Hepatic stellate cell (primary cell): Measurements from ENCODE around the gene TADA2A.
A peak's percentile ranks its signal among the peaks of the same experiment; 100 is the strongest.
"Not testable (repeated sequence)": the region's sequence is repeated elsewhere in the genome, so short reads cannot be mapped to it uniquely, and the experiment has no call there.

Source experiments
- DNase-seq: peaks from one replicate; pipeline ENCODE4 v3.0.0; 2011; ENCODE audit warnings: low spot score

TADA2A gene

DNA sequence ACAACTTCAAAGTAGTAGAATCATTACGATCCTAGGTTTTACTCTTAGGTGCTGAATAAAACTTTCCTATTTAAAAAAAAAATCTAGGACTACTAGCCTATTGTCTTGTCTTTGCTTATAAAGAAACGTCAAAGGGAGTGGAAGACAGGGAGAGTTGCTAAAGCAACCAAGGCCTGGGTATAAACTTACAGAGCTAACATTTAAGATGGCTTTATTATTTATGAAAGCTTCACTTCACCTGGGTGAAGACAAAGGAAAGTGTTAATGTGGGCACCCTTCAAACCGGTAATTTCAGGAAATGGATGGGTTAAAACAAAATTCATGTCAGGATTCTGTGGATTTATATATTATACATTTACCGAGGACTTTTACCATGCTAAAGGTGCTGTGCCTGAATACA, 85.5 kb downstream of the TADA2A start:
- no peak for DNase-seq

DNA sequence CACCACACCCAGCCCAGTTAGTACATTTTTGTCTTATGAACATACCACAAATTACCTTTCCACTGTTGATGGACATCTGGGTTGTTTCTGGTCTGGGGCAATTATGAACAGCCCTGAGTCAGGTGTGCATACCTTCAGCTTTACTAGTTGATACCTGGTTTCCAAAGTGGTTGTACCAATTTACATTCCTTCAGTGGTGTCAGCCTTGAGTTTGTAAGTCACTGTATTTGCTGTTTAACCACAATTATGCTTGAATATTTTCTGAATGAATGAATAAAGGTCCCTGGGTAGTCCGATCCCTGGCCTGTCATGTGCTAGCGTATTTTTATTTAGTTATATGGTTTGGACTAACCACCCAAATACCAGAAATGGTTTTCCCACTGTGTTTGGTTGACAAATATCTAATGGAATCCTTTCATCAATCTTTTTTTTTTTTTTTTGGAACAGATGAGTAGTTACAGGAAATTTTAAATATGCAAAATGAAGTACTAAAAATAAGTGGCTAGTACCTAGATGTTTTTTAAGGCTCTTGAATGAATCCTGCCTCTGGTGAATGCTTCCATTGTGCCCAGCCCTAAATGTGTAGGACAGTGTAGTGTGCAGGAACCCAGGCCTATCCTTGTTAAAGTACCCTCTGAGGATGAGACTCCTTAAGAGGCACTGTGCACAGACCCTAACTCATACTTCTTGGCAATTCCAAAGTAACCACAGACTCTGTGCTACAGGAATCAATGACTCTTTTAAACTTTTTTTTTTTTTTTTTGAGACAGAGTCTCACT, 86.8 kb downstream of the TADA2A start:
- peak; percentile 78 for DNase-seq

DNA sequence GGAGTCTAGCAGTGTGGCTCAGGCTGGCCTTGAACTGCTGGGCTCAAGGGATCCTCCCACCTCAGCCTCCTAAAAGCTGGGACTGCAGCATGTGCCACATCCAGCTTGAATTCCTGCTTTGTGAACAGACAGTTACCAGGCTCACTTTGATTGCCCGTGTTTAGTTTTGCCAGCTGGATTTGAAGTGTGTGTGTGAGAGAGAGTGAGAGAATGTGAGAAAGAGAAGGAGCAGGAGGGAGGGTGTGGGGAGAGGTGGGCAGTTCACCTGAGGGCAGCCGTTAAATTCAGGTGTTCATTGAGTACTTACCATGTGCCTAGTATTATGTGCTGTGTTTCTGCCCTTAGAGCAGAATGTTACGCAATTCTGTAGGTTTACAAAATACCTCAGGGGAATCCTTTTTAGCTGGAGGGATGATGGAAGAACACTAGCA, 87.7 kb downstream of the TADA2A start:
- no peak for DNase-seq

DNA sequence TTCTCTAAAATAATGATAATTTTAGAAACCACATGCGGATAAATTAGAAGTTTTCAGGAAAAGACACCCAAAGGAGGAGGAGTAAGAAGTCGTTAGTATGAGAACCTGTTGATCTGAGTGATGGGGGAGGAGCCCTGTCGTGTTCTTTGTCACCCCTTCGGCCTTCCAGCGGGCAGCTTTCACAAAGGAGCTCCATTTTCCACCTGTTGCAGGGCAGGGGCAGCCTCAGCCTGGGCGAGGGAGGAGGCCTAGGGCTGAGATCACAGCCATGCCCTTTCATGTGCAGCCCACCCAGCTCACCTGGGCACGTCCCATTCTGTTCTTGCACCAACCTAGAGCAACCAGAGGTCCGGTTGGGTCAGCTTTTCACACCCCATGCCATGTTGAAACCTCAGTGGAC, 88.3 kb downstream of the TADA2A start:
- DNase-seq = no peak

DNA sequence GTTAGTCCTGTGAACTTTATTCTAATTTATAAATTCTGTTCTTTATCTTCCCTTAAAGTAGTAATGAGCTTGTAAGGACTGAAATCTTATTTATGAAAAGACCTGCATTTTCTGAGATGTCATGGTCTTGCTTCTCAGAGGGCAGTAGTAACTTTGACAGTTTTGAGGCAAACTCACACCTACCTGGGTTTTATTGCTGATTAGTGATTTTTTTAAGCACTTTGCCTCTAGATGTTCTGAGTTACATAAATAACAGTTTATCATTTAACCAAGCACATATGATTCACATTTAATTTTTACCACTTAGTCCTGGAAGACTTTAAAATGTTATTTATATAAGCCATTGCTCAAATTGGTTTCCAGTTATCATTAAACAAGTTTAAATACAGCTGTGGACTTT, 93.7 kb downstream of the TADA2A start:
- no peak for DNase-seq

DNA sequence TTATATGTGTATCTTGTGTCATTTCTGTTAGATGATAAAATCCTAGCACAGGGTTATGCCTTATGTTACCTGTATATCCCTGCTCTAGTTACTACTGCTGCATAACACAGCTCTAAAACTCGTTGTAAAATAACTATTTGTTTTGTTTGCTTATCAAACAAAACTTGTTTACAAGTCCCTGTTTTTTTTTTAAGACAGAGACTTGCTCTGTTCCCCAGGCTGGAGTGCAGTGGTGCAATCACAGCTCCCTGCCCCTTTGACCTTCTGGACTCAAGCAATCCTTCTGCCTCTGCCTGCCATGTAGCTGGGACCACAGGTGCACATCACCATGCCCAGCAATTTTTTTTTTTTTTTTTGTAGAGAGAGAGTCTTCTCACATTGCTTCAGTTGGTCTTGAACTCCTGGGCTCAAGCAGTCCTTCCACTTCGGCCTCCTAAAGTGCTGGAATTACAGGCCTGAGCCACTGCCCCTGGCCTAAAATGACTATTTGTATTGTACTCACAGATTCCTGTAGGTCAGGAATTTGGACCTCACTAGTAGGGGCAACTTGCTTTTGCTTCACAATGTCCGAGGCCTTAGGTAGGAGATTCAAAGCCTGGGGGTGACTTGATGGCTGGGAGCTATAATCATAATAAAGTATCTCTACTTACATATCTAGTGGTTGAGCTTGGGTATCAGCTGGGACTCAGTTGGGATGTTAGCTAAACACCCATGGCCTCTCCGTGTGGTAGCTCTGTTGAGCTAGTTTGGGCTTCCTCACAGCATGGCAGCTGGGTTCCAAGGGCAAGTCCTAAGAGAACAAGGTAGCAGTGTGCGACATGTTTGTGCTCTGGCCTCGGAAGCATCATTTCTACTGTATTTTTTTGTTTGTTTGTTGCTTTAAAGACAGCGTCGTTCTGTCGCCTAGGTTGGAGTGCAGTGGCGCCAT, 95.6 kb downstream of the TADA2A start:
- no peak for DNase-seq

DNA sequence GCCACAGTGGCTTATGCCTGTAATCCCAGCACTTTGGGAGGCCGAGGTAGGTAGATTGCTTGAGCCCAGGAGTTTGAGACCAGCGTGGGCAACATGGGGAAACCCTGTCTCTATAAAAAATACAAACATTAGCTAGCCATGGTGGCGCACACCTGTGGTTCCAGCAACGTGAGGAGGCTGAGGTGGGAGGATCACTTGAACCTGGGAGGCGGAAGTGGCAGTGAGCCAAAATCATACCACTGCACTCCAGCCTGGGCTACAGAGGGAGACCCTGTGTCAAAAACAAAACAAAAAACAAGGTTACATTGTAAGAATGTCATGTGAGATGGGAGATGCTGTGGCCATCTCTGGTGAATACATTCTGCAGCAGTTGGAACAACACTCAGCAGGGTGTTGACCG, 96.5 kb downstream of the TADA2A start:
- no peak for DNase-seq

GRCh38 chr17:37505333-37505732, 98.6 kb downstream of the TADA2A start:
- no peak for DNase-seq

- DNase-seq = no peak
Measured at GRCh38 chr17:37506678-37507077, 100.0 kb downstream of the TADA2A start.

GRCh38 chr17:37507111-37507510, 100.4 kb downstream of the TADA2A start:
- DNase-seq = no peak

- no peak for DNase-seq
Measured at GRCh38 chr17:37510056-37510455, 103.4 kb downstream of the TADA2A start.

DNA sequence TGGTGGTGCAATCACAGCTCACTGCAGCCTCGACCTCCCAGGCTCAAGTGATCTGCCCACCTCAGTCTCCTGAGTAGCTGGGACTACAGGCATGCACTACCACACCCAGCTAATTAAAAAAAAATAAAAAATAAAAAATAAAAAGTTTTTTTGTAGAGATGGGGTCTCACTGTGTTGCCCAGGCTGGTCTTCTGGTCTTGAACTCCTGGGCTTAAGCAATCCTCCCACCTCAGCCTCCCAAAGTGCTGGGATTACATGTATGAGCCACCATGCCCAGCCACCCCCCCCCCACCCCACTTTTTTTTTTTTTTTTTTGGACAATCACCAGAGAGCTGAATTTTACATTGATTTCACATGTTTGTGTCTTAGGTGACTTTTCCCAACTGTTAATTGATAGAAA, 105.0 kb downstream of the TADA2A start:
- DNase-seq = not testable (repeated sequence)

DNA sequence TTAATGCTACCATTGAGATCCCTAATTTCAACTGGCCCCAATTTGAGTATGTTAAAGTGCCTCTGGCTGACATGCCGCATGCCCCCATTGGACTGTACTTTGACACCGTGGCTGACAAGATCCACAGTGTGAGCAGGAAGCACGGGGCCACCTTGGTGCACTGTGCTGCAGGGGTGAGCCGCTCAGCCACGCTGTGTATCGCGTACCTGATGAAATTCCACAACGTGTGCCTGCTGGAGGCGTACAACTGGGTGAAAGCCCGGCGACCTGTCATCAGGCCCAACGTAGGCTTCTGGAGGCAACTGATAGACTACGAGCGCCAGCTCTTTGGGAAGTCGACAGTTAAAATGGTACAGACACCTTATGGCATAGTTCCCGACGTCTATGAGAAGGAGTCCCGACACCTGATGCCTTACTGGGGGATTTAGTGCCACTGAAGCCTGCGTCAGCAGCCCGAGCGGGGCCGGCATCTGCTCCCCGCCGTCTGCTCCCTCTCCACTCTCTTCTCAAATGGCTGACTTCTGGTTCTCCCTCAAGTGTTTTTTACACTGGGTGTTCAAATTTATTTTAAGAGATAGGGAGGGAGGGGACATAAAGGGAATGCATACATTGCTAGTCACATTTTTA, 105.9 kb downstream of the TADA2A start:
- DNase-seq = no peak

GRCh38 chr17:37513711-37514110, 107.0 kb downstream of the TADA2A start:
- DNase-seq = no peak

DNA sequence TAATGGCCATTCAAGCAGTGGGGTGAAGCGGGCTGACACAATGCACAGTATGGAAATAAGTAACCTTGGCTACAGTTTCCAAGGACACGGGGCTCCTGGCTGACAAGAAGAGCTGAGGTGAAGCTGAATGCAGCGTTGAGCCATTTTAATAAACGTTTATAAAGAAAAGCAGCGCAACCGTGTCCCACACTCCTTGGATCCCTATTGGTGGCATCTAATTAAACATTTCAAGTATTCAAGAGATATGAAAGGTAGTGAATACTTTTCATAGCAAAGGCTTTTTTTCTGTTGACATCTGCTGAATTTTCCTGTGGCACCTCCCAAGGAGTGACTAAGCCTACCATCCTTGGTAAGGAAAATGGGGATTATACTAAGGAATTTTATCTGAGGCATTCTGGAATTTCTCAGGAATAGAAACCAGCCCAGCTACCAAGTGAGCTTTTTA, 109.5 kb downstream of the TADA2A start:
- peak; percentile 58 for DNase-seq

- DNase-seq = no peak
Measured at GRCh38 chr17:37517881-37518280, 111.2 kb downstream of the TADA2A start.

- no peak for DNase-seq
Measured at GRCh38 chr17:37518826-37519225, 112.1 kb downstream of the TADA2A start.

DNA sequence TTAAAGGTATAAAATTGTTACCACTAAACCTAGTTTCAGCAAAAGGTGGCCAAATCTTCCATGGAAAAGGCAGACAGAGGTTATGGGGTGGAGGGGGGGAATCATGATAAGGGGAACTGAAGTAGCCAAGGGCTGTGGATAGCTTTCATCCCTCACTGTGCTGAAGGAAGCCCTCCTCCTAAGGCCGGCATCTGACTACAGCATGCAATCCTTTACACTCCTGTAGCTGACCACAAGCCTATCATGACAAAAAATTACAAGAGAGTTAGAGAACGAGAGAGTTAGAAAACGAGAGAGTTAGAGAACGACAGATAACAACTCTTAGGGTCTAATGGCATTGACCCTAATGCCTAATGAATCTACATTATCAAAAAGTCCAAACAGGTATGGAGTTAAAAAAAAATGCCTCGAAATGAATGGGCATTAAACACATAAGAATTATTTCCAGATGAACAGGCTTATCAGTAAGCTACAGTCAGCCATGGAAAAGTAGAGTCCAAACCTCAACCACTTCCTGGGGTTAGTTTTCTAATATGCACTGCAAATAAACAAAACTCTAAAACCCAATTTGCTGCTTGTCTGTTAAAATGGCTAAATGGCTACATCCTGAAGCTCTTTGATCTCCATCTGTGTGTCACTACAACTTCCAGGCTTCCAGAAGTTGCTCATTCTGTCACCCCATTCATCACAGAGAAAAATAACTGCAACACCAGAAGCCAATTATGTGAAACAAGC, 112.7 kb downstream of the TADA2A start:
- DNase-seq = peak; percentile 12

- DNase-seq = no peak
Measured at GRCh38 chr17:37520174-37520573, 113.5 kb downstream of the TADA2A start.

GRCh38 chr17:37521821-37522220, 115.1 kb downstream of the TADA2A start:
- no peak for DNase-seq

- DNase-seq = no peak
Measured at GRCh38 chr17:37523715-37524219, 117.1 kb downstream of the TADA2A start.
